CD8-positive, alpha-beta memory T cell (primary cell): ENCODE measurements around the gene SLC51A. TPM values are rescaled to one million over a fixed set of nuclear protein-coding genes. Genes with fewer than 3 reads are reported as not detected.

ENCODE experiments used
- CTCF ChIA-PET: fragments of 350-600 bp; sonication (Branson Sonifier 250); formaldehyde crosslinking; loops from one replicate; lab custom pipeline; 2021; ENCODE audit warnings: antibody characterized with exemption; lab: Charles Lee
- POLR2A ChIA-PET: fragments of 350-600 bp; sonication (Branson Sonifier 250); formaldehyde crosslinking; loops from one replicate; lab custom pipeline; 2021; ENCODE audit warnings: antibody characterized with exemption; lab: Charles Lee
- DNase-seq, 5 donors: peaks; one replicate each; pipeline versions ENCODE4 v3.0.0 to v3.0.0-alpha.2; 2020 to 2022; ENCODE audit warnings: mixed read lengths in 1 of 5
- H3K27ac ChIP-seq: one replicate; pipeline ENCODE4 v1.7.0; 2013; ENCODE audit warnings: low read depth, mild to moderate bottlenecking, low read length, moderate library complexity
- H3K27me3 ChIP-seq: 2 replicates; pipeline ENCODE4 v1.7.0; 2013; ENCODE audit warnings: low read length, mild to moderate bottlenecking; ENCODE audit not compliant: insufficient read depth, poor library complexity, severe bottlenecking
- H3K36me3 ChIP-seq: 2 replicates; pipeline ENCODE4 v1.7.0; 2013; ENCODE audit warnings: mild to moderate bottlenecking, low read length, moderate library complexity; ENCODE audit not compliant: insufficient read depth
- H3K4me1 ChIP-seq: 2 replicates; pipeline ENCODE4 v1.7.0; 2013; ENCODE audit warnings: mild to moderate bottlenecking, low read length, moderate library complexity; ENCODE audit not compliant: insufficient read depth
- H3K4me3 ChIP-seq: 2 replicates; pipeline ENCODE4 v1.7.0; 2013; ENCODE audit warnings: mild to moderate bottlenecking, low read length
- H3K9me3 ChIP-seq: 2 replicates; pipeline ENCODE4 v1.7.0; 2013; ENCODE audit warnings: mild to moderate bottlenecking, low read length
- H3K27ac Mint-ChIP-seq, 8 donors: one replicate each; pipeline ENCODE4 v1.8.0; 2020 to 2021; ENCODE audit warnings: mixed read lengths in 8 of 8, mild to moderate bottlenecking in 6 of 8, inconsistent platforms in 3 of 8, moderate library complexity in 3 of 8
- H3K27me3 Mint-ChIP-seq, 2 donors: one replicate each; pipeline ENCODE4 v1.8.0; 2020 to 2021; ENCODE audit warnings: mixed read lengths in 2 of 2, mild to moderate bottlenecking in 1 of 2, moderate library complexity in 1 of 2
- H3K36me3 Mint-ChIP-seq, 3 donors: one replicate each; pipeline ENCODE4 v1.8.0; 2020 to 2021; ENCODE audit warnings: mixed read lengths in 3 of 3, inconsistent platforms in 1 of 3, mild to moderate bottlenecking in 1 of 3
- H3K4me1 Mint-ChIP-seq, 3 donors: one replicate each; pipeline ENCODE4 v1.8.0; 2020 to 2021; ENCODE audit warnings: mixed read lengths in 3 of 3, inconsistent platforms in 1 of 3, mild to moderate bottlenecking in 1 of 3
- H3K4me3 Mint-ChIP-seq, 7 donors: one replicate each; pipeline ENCODE4 v1.8.0; 2020 to 2021; ENCODE audit warnings: mixed read lengths in 7 of 7, mild to moderate bottlenecking in 6 of 7, moderate library complexity in 4 of 7, inconsistent platforms in 2 of 7
- H3K9me3 Mint-ChIP-seq, 5 donors: one replicate each; pipeline ENCODE4 v1.8.0; 2020 to 2022; ENCODE audit warnings: mixed read lengths in 5 of 5, mild to moderate bottlenecking in 3 of 5, moderate library complexity in 2 of 5, inconsistent platforms in 1 of 5
- polyA plus RNA-seq: library from polyadenylated mRNA; unstranded; fragments of 300-500 nt; fragmentation: Illumina TruSeq; gene quantifications from one replicate; pipeline ENCODE4 v1.2.3, GENCODE V29; 2021
- total RNA-seq, 2 experiments: library from RNA; stranded (reverse); gene quantifications; one replicate each; pipeline ENCODE4 v1.2.3, GENCODE V29; 2021

The SLC51A gene
- total and polyA plus RNA-seq, 3 experiments from 2014 or later = 1.1 TPM; not detected in 2

GRCh38 chr3:196219194-196219969 lies 3.0 kb downstream of the SLC51A start:
- ChIA-PET POLR2A (interaction anchor here (0.6 kb wide), 1 partner anchor 98 kb away, joined by 5 read pairs; no protein-coding TSS in a partner anchor), CTCF (no interaction called here)
- H3K27me3 Mint-ChIP-seq = peaks cover 5 to 6% of the 10 kb centered on the region in 2 donors
- H3K9me3 ChIP-seq = no peaks in the 10 kb centered on the region
- H3K4me1 Mint-ChIP-seq = peaks cover 9 to 13% (median 12%) of the 10 kb centered on the region in 3 donors
- DNase-seq = peak; percentile 18 to 83 (median 51)
- H3K36me3 ChIP-seq = no peaks in the 10 kb centered on the region
- peak overlapping the region; percentile 51 to 91 (median 84) for H3K4me3 Mint-ChIP-seq
- H3K27me3 ChIP-seq = no peaks in the 10 kb centered on the region
- no peak overlapping the region for H3K27ac ChIP-seq
- H3K36me3 Mint-ChIP-seq = no peaks in the 10 kb centered on the region
- H3K27ac Mint-ChIP-seq = peak overlapping the region; percentile 5 to 87 (median 81)
- H3K4me3 ChIP-seq = peak overlapping the region; percentile 58
- H3K9me3 Mint-ChIP-seq = no peaks in the 10 kb centered on the region
- peaks cover 16% of the 10 kb centered on the region for H3K4me1 ChIP-seq

GRCh38 chr3:196219970-196220311 lies 3.6 kb downstream of the SLC51A start:
- DNase-seq = no peak
- Mint-ChIP-seq H3K27me3 (peaks cover 5 to 6% of the 10 kb centered on the region in 2 donors), H3K36me3 (no peaks in the 10 kb centered on the region), H3K27ac (peak overlapping the region in 5 of 8 donors; percentile 5 to 87 (median 79)), H3K4me3 (peak overlapping the region in 3 of 7 donors; percentile 81 to 90 (median 84)), H3K4me1 (peaks cover 9 to 13% (median 12%) of the 10 kb centered on the region in 3 donors), H3K9me3 (no peaks in the 10 kb centered on the region)
- POLR2A ChIA-PET = no interaction called here
- CTCF ChIA-PET = no interaction called here
- H3K27ac ChIP-seq = no peak overlapping the region
- H3K36me3 ChIP-seq = no peaks in the 10 kb centered on the region
- H3K9me3 ChIP-seq = no peaks in the 10 kb centered on the region
- no peaks in the 10 kb centered on the region for H3K27me3 ChIP-seq
- no peak overlapping the region for H3K4me3 ChIP-seq
- H3K4me1 ChIP-seq = peaks cover 16% of the 10 kb centered on the region

- ChIA-PET CTCF (no interaction called here), POLR2A (no interaction called here)
These were observed 4.3 kb downstream of the SLC51A start for GRCh38 chr3:196220587-196220986.

DNA sequence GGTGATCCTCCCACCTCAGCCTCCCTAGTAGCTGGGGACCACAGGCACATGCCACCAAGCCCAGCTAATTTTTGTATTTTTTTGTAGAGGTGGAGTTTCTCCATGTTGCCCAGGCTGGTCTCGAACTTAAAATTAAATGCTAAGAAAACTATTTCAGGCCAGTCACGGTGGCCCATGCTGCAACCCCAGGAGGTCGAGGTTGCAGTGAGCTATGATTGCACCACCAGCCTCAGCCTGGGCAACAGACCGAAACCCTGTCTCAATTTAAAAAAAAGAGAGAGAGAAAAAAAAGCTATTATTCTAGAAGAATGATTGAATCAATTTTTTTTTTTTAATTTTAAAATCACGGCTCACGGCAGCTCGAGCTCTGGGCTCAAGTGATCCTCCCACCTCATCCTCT lies 4.7 kb downstream of the SLC51A start:
- H3K36me3 Mint-ChIP-seq = no peaks in the 10 kb centered on the region
- no peaks in the 10 kb centered on the region for H3K27me3 ChIP-seq
- H3K4me1 ChIP-seq = peaks cover 16% of the 10 kb centered on the region
- H3K4me3 ChIP-seq = no peak overlapping the region
- POLR2A ChIA-PET = no interaction called here
- no peaks in the 10 kb centered on the region for H3K9me3 Mint-ChIP-seq
- peaks cover 5 to 11% of the 10 kb centered on the region in 2 donors for H3K27me3 Mint-ChIP-seq
- CTCF ChIA-PET = interaction anchor here (1.2 kb wide), 1 partner anchor 31 kb away, joined by 3 read pairs; no protein-coding TSS in a partner anchor
- peaks cover 9 to 13% (median 12%) of the 10 kb centered on the region in 3 donors for H3K4me1 Mint-ChIP-seq
- H3K27ac ChIP-seq = no peak overlapping the region
- no peaks in the 10 kb centered on the region for H3K9me3 ChIP-seq
- DNase-seq = no peak
- H3K36me3 ChIP-seq = no peaks in the 10 kb centered on the region
- H3K27ac Mint-ChIP-seq = no peak overlapping the region
- no peak overlapping the region for H3K4me3 Mint-ChIP-seq

More at GRCh38 chr3:196220587-196220986, 4.3 kb downstream of the SLC51A start:
- Histone ChIP-seq H3K27me3 (no peaks in the 10 kb centered on the region), H3K4me1 (peaks cover 16% of the 10 kb centered on the region), H3K36me3 (no peaks in the 10 kb centered on the region), H3K4me3 (no peak overlapping the region), H3K27ac (no peak overlapping the region), H3K9me3 (no peaks in the 10 kb centered on the region)
- H3K9me3 Mint-ChIP-seq = no peaks in the 10 kb centered on the region
- H3K4me3 Mint-ChIP-seq = peak overlapping the region in 1 of 7 donors; percentile 32
- H3K27me3 Mint-ChIP-seq = peaks cover 5 to 11% of the 10 kb centered on the region in 2 donors
- no peak for DNase-seq
- H3K36me3 Mint-ChIP-seq = no peaks in the 10 kb centered on the region
- peaks cover 9 to 13% (median 12%) of the 10 kb centered on the region in 3 donors for H3K4me1 Mint-ChIP-seq
- H3K27ac Mint-ChIP-seq = peak overlapping the region in 1 of 8 donors; percentile 22

DNA sequence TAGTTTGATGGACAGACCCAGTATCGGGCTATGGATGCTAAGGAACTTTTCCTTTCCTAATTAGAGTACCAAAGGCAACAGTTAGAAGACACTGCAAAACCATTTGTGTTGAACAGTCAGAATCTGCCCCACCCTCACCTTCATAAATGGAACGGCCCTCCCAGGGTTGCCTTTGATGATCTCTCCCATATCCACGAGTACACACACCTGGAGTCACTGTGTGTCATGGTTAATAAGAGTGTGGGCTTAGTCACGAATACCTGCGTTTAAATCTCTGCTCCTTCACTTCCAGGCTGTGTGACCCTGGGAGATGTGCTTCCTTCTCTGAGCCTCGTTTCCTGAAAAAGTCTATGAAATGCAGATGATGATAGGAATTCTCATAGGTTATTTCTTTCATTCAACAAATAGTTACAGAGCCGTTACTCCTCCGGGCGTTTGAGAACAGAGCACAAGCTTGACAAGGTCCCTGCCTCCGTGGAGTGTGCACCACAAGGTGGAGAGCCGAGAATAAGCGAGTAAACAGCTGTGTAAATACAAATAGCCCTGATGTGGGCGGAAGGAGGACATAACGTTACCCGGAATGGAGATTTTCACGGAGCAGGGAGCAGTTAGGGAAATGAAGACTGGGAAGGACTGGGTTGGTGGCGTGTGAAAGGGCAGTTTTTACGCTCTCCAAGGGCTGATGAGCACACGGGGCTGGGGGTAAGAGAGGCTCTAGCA lies 6.7 kb downstream of the SLC51A start:
- POLR2A ChIA-PET = no interaction called here
- Mint-ChIP-seq H3K4me3 (no peak overlapping the region), H3K27ac (peak overlapping the region in 1 of 8 donors; percentile 44), H3K36me3 (no peaks in the 10 kb centered on the region), H3K27me3 (peaks cover 7 to 11% of the 10 kb centered on the region in 2 donors), H3K4me1 (peaks cover 9 to 13% (median 12%) of the 10 kb centered on the region in 3 donors), H3K9me3 (no peaks in the 10 kb centered on the region)
- H3K4me3 ChIP-seq = no peak overlapping the region
- no peak overlapping the region for H3K27ac ChIP-seq
- H3K36me3 ChIP-seq = no peaks in the 10 kb centered on the region
- no peak for DNase-seq
- no peaks in the 10 kb centered on the region for H3K9me3 ChIP-seq
- peaks cover 16% of the 10 kb centered on the region for H3K4me1 ChIP-seq
- no peaks in the 10 kb centered on the region for H3K27me3 ChIP-seq
- CTCF ChIA-PET = no interaction called here

DNA sequence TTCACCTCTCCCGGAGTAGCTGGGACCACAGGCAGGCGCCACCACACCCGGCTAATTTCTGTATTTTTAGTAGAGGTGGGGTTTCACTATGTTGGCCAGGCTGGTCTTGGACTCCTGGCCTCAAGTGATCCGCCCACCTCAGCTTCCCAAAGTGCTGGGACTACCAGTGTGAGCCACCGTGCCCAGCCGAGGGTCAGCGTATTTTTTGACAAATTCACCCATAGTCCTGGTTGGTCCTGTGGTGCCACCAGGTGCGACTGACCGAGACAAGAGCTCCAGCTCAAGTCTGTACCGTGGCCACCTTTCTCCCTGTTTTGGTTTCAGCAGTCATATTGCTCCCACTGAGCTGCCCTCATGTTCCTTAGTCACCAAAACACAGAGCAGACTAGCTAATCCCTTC lies 8.8 kb downstream of the SLC51A start:
- H3K36me3 Mint-ChIP-seq = no peaks in the 10 kb centered on the region
- H3K4me1 Mint-ChIP-seq = peaks cover 0 to 2% (median 0%) of the 10 kb centered on the region in 3 donors
- no peak overlapping the region for H3K4me3 Mint-ChIP-seq
- ChIA-PET CTCF (no interaction called here), POLR2A (no interaction called here)
- H3K27me3 Mint-ChIP-seq = peaks cover 7 to 11% of the 10 kb centered on the region in 2 donors
- DNase-seq = no peak
- H3K9me3 ChIP-seq = no peaks in the 10 kb centered on the region
- H3K9me3 Mint-ChIP-seq = no peaks in the 10 kb centered on the region
- H3K4me3 ChIP-seq = no peak overlapping the region
- H3K27ac ChIP-seq = no peak overlapping the region
- H3K36me3 ChIP-seq = no peaks in the 10 kb centered on the region
- H3K27ac Mint-ChIP-seq = no peak overlapping the region
- H3K4me1 ChIP-seq = no peaks in the 10 kb centered on the region
- no peaks in the 10 kb centered on the region for H3K27me3 ChIP-seq

GRCh38 chr3:196225763-196226364 lies 9.5 kb downstream of the SLC51A start:
- no peaks in the 10 kb centered on the region for H3K4me1 ChIP-seq
- peaks cover 7 to 11% of the 10 kb centered on the region in 2 donors for H3K27me3 Mint-ChIP-seq
- no peak overlapping the region for H3K27ac Mint-ChIP-seq
- DNase-seq = no peak
- no peak overlapping the region for H3K27ac ChIP-seq
- H3K36me3 ChIP-seq = no peaks in the 10 kb centered on the region
- no peak overlapping the region for H3K4me3 ChIP-seq
- no peaks in the 10 kb centered on the region for H3K36me3 Mint-ChIP-seq
- H3K4me3 Mint-ChIP-seq = no peak overlapping the region
- no peaks in the 10 kb centered on the region for H3K9me3 ChIP-seq
- H3K27me3 ChIP-seq = no peaks in the 10 kb centered on the region
- H3K4me1 Mint-ChIP-seq = no peaks in the 10 kb centered on the region
- ChIA-PET POLR2A (no interaction called here), CTCF (no interaction called here)
- H3K9me3 Mint-ChIP-seq = no peaks in the 10 kb centered on the region
